ENCODE measurements around the gene LRRC10B.

DNA sequence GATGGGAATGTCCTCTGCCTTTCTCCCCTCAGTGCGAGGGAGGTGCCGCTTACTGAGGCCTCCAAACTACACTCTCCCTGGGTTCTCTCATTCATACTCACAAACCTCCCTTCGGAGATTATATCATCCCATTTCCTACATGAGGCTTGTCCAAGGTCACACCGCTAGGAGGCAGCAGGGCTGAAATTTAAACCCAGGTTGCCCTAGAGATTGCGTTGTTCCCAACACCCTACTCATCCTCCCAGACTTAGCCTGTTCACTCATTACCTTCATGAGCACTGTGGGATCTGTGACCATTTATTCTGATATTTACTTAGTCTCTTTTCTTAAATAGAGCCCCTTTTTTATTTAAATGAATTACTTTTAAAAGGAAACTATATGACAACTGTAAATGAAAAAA is 47.6 kb upstream of the LRRC10B start:
- TF ChIP-seq POLR2AphosphoS5 (IDR thresholded peaks at IDR 0.05) (no peak), POLR2A (IDR thresholded peaks at IDR 0.05) (no peak)
- TF ChIP-seq, protein P1, sequence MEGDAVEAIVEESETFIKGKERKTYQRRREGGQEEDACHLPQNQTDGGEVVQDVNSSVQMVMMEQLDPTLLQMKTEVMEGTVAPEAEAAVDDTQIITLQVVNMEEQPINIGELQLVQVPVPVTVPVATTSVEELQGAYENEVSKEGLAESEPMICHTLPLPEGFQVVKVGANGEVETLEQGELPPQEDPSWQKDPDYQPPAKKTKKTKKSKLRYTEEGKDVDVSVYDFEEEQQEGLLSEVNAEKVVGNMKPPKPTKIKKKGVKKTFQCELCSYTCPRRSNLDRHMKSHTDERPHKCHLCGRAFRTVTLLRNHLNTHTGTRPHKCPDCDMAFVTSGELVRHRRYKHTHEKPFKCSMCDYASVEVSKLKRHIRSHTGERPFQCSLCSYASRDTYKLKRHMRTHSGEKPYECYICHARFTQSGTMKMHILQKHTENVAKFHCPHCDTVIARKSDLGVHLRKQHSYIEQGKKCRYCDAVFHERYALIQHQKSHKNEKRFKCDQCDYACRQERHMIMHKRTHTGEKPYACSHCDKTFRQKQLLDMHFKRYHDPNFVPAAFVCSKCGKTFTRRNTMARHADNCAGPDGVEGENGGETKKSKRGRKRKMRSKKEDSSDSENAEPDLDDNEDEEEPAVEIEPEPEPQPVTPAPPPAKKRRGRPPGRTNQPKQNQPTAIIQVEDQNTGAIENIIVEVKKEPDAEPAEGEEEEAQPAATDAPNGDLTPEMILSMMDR (IDR thresholded peaks at IDR 0.05) = no peak

Data from breast epithelium (tissue), 3 donors.